Tibial nerve (tissue), 3 donors: ENCODE measurements around the gene HIGD1B.

Experiments used
- CTCF ChIP-seq, 5 experiments: fragments of 200-600 bp in 3 of 5; fragments of 450-650 bp in 2 of 5; sonication (generic) in 3 of 5; IDR thresholded peaks; one replicate each; pipeline ENCODE4 v1.5.1; 2016 to 2019; ENCODE audit warnings: antibody characterized with exemption in 5 of 5, mild to moderate bottlenecking in 3 of 5, moderate library complexity in 2 of 5
- POLR2A ChIP-seq, 2 donors: fragments of 450-650 bp; IDR thresholded peaks; one replicate each; pipeline ENCODE4 v1.6.1; 2017; ENCODE audit warnings: antibody characterized with exemption in 2 of 2, mild to moderate bottlenecking in 2 of 2, moderate library complexity in 2 of 2

- TF ChIP-seq CTCF (IDR thresholded peaks at IDR 0.05) (no peak), POLR2A (IDR thresholded peaks at IDR 0.05) (no peak)
These were observed 15.6 kb downstream of the HIGD1B start for GRCh38 chr17:44863061-44863918.
